Measurements from ENCODE around the gene BPI. TPM values are rescaled to one million over a fixed set of nuclear protein-coding genes. Genes with fewer than 3 reads are reported as not detected.

BPI gene
- total and polyA plus RNA-seq, 2 donors: 0.09 to 0.32 TPM

GRCh38 chr20:38386851-38387250 is 82.9 kb downstream of the BPI start:
- Histone ChIP-seq H3K27ac (ENCODE audit: low read depth) (no peak overlapping the region), H3K4me1 (ENCODE audit: insufficient read depth) (no peaks in the 10 kb centered on the region), H3K4me3 (ENCODE audit: low read depth, low read length) (no peak overlapping the region), H3K36me3 (ENCODE audit: insufficient read depth) (no peaks in the 10 kb centered on the region)
- WGBS: 75% methylated on average over 2 of the region's 2 CpGs
- DNase-seq (ENCODE audit: extremely low spot score): no peak

Other genes starting within 250 kb of the BPI start
- gene TGM2, start 138.9 kb upstream of the BPI start, total RNA-seq: 75.7 TPM
- 360 TPM for gene TGM2, start 138.9 kb upstream of the BPI start, polyA plus RNA-seq
- 6.8 TPM for gene KIAA1755, start 43.4 kb upstream of the BPI start, total RNA-seq
- gene KIAA1755, start 43.4 kb upstream of the BPI start, polyA plus RNA-seq: 6.1 TPM
- gene LBP, start 42.3 kb downstream of the BPI start, total RNA-seq: not detected
- gene LBP, start 42.3 kb downstream of the BPI start, polyA plus RNA-seq: 1.8 TPM
- 4.6 TPM for gene SNHG17, start 131.2 kb downstream of the BPI start, total RNA-seq
- gene SNHG17, start 131.2 kb downstream of the BPI start, polyA plus RNA-seq: 30.2 TPM
- gene RALGAPB, start 168.7 kb downstream of the BPI start, total RNA-seq: 52.5 TPM
- 15.0 TPM for gene RALGAPB, start 168.7 kb downstream of the BPI start, polyA plus RNA-seq

Measured in urinary bladder (tissue), 4 donors.